Measurements from ENCODE around the gene MED26.
A peak's percentile ranks its signal among the peaks of the same experiment; 100 is the strongest.

Gene MED26

DNA sequence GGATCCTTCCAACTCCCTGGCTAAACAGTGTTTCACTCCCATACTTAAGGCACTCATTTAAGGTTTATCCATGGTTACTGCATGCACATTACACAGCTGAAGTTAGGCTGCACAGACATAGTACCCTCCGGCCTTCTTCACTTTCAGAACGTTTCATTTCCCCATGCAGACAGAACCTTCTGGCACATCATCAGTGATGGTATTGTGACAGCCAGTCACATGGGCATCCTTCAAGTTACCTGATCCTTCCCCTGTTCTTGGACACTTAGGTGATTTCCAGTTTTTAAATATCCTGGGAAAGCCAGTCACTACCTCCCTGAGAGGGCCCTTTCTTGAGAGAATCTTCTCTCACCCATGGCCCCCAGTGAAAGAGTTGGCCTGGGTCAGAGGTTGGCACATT is 22.8 kb upstream of the MED26 start:
- no peak for DNase-seq

DNA sequence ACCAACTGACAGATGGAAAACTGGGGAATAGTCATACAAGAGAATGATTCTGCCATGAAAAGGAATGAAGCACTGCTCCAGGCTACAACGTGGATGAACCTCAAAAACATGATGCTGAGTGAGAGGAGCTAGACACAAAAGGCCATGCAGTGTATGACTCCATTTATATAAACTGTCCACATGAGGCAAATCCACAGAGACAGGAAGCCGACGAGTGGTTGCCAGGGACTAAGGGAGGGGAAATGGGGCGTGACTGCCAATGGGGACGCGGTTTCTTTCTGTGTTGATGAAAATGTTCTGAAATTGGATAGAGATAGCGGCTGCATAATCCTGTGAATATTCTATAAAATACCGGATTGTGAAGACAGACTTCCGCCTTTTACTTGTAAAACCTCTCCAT is 21.7 kb upstream of the MED26 start:
- no peak for DNase-seq

DNA sequence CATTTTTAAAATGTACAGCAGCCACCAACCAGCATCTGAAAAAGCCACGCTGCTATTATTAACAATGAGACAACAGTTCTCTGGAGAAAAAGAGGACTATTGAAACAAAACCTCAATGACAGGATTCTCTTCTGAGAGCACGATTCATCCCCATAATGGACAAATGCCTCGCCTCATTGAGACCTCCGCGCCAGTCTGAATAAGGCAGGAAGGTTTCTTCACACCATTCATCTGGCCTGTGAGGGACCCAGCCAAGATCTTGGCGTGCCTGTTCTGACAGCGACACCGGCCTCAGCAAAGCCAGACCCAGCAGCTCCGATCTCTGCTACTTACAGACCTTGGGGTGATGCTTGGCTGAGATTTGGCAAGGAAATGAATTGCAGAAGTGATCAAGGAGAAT is 17.1 kb upstream of the MED26 start:
- no peak for DNase-seq

DNA sequence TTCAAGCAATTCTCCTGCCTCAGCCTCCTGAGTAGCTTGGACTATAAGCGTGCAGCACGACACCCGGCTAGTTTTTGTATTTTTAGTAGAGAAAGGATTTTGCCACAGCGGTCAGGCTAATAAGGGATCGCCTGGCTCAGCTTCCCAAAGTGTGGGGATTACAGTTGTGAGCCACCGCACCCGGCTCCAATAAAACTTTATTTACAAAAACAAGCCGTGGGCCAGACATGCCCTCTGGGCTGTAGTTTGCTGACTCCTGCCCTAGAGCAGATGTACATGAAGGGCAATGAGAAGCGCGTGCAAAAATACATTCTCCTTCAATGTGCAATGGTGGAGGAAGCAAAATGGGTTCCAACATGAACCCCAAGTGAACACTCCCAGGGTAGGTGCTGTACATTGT is 13.7 kb upstream of the MED26 start:
- no peak for DNase-seq

DNA sequence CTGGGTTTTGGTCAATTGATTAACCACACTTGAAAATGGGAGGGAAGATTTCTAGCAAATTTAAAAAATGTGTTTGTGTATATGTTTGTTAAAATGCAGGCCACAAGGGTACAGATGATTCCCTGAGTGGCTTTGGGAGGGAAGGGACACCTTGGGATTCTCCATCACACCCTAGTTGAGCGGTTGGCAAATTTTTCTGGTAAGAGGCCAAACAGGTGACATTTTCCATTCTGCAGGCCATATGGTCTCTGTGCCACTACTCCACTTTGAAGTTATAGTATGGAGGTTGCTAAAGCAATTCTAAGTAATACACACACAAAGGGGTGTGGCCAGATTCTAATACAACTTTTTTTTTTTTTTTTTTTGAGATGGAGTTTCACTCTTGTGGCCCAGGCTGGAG is 12.9 kb upstream of the MED26 start:
- no peak for DNase-seq

DNA sequence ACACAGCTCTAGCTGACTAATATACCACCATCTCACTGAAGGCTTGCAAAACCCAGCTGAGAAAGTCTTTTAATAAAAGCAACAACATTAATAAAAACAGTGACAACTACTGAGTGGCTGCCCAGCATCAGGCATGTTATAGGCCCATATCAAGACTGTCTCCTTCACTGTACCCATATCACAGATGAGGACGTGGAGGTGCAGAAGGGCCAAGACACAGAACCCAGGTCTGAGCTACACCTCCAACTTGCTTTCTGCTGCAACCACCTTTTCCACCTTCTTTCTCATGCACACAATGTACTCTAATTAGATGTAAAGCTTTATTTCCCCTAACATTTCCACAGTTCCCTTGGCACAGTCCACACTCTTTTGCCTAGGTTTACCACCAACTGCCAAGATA is 10.7 kb upstream of the MED26 start:
- no peak for DNase-seq

DNA sequence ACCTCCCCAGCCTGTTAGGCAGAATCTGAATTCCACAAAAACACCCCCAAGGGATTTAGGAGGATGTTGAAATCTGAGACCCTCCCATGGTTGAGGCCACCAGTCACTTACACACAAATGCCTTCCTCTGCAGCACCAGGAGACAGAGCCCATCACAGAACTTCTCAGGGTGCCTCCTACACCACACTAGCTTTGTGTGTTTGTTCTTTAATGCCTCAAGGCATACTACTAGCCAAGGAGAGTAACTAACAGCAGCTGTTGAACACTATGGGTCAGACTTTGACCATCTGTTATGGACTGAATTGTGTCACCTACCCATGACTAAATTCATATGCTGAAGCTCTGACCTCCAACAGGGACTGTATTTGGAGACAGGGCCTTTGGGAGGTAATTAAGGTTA is 9.5 kb upstream of the MED26 start:
- DNase-seq, result no peak

DNA sequence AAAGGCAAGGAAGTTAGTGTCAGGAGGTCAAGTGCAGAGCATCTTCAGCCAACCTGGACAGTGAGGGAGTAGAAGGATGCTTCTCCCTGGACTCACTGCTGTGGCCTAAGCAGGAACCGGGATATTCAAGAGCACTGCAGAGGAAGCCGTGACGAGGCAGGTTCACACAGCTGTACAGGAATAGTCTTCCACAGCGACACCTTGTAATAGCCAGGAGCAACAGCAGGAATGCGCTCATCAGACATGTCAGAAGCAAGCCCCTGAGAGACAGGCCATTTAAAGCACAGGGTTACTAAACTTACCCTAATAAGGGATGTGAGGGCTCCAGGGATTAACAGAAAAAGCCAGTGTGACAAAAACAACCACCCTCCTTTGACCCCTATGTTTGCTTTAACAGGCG is 3.5 kb upstream of the MED26 start:
- DNase-seq, result no peak

DNA sequence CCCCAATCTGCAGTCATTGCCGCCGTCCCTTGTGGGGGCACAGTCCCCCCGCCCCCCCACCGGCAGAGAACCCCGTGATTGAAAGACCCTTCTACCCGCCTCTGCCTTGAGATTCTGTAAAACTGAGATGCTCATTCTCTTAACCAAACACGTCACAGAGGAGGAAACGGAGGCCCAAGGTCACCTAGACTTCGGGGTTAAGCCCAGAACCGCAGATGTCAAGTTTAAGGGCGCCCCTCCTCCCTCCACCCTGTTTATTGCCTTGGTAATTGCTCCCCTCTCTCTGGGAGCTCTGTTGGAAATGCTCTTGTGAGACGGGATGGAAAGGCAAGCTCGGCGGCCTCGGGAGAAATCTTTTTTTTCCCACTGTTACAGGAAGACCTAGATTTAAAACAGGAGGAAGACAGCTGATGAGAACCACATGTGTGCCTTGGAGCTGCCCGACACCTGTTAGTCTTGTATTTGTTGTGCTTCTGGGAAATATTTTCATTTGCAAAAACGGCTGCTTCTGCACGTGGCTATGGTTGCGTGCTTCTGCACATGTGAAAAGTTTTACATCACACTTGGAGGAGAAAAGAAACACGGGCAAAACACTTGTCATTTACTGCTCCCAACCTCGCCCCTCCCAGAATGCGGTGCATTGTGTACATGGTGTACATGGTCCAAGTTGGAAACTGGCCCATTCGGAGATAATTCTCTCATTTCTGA is 1.1 kb upstream of the MED26 start:
- DNase-seq, result peak; percentile 71

DNA sequence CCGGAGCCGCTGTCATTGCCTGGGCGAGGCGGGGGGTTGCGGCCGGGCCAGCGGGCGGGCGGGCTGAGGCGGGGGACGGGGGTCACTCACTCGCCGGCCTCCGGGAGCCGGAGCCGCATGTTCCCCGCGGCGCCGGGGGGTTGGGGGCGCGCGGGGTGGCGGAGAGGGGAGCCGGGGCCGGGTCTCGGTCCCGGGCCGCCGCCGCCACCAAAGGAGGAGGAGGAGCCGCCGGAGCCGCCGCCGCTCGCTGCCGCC is 149 bp downstream of the MED26 start:
- DNase-seq, result no peak

DNA sequence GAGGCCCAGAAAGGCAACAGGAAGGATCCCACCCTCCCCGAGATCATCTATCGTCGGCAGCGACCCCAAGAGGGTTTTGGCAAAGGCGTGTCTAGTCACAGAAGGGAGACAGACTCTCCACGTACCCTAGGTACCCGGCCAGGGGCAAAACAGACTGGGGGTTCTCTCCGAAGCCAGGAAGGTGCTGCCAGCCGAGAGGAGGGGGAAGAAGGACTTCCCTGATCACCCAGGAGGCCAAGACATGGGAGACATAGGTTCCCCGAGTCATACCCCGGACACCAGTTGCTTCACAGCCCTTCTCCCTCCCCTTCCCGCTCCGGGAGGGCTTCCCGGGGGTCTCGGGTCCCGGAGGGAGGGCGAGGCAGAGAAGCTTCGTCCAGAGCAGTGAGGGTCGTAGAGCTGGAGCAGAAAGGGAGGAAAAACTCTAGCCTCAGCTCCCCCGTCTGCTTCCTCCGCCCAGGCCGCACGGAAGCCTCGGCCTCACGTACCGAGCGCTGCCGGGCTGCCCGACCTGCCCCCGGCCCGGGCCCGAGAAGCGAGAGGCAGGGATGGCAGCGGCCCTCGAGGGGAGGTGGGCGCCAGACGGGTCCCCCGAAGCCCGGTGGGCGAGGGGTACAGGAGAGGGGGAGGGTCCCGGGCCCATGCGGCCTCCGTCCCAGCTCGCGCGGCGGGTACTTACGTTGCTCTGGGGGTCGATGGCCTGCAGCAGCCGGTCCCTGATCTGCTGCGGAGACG is 644 bp downstream of the MED26 start:
- no peak for DNase-seq

DNA sequence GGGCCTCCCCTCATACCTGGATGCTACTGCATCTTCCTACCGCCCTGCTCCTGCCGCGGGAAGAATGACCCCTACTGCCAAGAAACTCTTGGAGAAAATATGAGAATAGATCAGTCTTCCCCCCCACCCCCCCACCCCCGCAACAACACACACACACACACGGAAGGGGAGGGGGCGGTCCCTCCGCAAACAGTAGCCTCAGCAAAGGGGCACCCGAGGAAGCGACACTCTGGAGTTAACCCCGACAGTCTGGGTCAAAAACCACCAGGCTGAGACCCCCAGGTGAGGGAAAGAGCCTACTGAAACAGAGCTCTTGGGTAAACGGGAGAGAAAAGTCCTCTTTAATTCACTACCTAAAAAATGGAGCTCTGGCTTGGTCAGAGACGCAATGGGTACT is 1.2 kb downstream of the MED26 start:
- no peak for DNase-seq

DNA sequence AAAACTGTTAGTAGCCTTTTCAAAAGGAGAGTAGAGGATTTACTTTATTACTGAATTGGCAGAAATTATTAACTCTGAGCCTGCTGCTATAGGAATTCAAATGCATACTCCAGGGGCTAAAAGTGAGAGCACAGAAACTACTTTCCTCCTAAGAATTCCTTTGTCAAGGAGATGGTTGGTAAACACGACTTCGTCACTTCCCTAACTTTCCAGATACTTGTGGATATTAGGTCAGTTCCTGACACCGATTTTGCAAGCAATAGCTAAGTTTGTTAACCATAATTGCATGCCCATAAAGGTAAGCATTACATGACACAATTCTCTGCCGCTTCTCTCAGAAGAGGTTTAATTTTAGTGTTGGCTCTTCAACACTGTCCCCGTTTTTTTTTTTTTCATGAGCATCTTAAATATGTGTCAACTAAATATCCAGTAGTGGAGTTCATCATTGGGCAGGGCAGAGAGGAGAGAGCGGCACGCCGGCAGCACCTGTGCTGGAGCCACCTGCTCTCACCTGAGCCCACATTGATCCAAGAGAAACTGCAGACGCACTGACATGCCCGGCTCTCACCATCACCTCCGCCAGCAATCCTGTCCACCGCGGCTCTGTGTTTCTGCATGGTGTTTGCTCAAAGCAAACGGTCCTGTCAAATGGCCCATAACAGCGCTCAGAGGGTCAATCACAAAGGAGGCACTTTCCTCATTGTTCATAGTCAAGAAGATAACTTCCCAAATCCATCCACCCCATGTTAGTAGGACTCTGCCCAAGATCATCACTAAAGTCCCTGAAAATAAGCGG is 2.6 kb downstream of the MED26 start:
- no peak for DNase-seq

DNA sequence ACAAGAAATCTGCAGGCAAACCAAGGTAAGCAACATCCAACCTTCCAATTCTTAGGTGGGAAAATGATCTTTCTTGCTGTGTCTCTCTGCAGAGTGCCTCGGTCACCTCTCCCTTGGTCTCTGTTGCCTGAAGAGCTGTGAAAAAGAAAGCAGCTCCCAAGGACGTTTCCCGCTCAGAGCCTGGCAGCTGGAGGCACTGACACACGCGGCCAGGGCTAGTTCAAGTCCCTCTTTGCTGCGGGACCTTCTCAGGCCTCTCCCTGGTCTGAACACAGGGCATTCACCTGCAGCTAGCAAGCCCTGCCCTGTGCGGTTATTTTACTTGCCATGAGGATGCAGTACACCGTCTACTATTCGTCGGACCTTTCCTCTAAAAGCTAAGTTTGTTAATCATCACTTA is 3.8 kb downstream of the MED26 start:
- no peak for DNase-seq

DNA sequence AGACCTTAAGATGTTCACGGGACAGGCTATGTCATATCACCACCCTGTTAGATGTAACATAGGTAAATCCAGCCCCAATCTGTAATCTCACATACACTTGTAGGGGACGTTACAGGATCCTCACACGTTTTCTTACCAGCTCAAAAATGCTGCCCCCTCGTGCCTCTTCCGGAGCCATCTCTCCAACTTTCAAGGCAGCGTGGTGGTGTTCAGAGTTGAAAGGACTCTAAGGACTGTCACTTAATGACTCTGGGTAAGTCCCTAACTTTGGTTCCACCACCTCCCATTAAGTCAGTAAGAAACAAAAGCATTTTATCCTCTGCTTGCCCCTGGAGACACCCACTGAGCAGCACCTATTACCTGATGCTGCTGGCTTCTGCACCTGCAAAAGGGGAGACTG is 4.4 kb downstream of the MED26 start:
- no peak for DNase-seq

DNA sequence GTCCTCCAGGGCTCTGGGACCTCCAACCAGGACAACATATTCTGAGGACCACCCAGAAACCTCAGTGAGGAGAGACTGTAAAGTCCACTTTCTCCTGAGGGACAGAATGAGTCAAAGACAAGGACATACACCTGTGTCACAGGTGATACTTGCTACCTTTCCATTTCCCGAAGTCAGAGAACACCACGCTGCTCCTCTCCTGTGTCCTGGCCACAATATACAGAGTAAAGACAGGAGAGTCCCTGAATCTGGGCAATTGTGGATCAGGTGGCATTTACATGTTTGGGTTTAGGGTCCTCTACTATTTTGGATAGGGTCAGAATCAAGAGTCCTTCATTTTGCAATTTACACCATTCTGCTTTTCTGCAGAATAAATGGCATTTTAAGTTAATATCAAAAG is 4.9 kb downstream of the MED26 start:
- DNase-seq, result no peak

DNA sequence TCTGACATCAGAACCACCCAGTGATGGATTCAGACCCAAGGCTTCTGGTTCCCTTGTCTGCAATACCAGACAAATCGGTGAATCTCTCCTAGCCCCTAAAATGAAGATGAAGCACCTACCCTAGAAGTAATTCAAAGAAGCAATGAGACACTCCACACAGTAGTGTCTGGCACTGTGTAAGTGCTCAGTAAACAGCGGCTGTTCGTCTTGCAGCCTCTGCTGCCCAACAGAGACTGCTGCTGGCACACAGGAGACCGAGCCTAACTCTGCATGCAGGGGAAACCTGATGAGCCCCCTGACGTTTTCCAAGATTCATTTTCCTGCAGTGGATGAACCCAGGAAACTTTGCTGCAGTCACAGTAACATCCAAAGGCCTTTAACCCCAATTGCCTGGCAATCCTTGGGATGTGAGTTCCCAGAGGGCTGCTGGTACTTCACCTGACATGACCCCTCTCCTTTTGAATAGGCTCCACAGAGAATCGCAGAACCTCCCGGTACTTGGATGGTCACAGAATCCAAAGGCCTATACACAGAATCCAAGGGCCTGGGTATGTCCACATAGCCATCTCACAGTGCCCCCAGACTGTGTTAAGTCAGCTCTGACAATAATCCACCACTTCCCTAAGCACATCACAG is 6.7 kb downstream of the MED26 start:
- no peak for DNase-seq

DNA sequence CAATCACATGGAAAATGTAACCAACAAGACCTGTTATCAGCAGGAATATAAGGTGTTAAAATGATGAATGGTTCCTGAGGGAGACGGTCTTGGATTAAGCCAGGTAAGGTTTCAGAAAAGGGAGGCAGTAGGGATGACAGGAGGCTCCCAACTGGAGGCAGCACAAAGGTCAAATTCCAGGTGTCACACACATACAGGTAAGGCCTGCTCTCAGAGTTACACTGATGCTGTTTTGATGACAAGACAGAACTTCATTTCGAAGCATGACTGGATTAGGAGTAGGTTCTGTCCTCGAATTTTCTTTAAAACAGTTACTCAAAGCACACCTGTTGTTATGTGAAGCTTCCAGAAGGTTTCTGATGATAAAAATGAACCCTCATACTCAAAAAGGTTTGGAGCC is 7.4 kb downstream of the MED26 start:
- no peak for DNase-seq

DNA sequence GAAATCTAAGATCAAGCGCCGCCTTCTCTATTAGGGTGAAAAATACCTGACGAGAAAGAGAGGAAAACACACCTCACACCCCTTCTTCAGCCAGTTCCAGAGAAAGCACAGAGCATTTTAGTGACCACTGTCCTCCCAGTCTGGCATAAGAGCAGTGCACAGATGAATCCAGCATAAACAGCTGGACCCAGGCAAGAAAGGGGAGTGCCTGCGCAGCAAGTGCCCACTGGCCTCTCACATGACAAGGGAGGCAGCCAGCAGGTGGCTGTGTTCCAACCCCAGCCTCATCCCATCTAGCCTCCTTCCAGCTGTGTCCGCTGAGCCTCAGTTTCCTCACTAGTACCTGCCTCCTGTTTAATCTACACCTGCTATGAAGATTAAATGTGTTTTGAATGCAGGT is 8.0 kb downstream of the MED26 start:
- no peak for DNase-seq

DNA sequence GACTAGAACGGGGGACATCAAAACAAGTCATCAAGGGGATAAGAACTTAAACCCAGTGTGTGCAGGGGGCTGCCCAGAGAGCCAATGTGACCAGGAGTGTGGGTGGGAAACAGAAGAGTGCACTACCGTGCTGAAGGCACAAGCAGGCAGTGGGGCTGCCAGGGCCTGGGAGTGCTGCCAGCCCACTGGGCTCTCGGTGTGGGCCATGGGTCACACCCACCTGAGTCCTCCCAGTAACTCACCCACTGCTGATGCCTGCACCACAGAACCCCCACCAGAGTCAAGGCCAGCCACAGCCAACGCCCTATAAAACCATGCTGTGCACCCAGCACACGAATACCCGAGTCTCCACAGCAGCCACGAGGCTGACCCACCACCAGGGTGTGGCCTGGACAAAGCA is 8.5 kb downstream of the MED26 start:
- DNase-seq, result no peak

DNA sequence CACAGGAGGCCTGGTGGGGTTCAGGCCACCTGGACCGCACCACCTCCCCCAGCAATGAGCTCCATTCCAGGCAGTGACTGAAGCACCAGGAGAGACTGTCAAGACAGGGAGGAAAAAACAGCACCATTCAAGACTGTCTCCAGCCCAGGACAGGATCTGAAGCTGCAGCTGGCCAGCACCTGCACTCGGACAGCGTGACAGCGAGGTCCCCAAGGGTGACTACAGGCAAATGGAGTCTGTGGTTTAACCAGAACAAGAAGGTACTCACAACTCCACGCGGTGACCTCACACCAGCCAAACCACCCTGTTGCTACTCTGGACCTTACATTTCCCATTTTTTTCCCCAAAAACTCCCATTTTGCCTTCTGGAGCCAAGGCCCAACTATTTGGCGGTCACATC is 9.8 kb downstream of the MED26 start:
- no peak for DNase-seq

DNA sequence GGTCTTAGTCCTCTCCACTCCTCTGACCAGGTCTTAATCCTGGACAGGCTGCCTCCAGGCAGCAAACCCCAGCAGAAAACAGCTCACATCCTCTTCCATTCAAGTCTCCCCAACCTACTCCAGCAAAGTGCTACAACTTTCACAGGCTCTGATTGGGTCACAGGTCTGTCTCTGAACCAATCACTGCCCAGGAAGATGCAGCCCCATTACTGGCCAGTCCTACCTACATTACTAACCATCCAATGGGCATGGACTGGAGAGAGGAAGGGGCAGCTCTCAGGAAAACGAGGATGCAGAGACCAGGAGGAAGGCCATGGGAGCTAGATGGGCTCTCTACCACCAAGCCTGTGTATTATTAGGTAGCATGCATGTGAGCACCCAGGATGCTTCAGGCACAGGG is 12.2 kb downstream of the MED26 start:
- DNase-seq, result no peak

DNA sequence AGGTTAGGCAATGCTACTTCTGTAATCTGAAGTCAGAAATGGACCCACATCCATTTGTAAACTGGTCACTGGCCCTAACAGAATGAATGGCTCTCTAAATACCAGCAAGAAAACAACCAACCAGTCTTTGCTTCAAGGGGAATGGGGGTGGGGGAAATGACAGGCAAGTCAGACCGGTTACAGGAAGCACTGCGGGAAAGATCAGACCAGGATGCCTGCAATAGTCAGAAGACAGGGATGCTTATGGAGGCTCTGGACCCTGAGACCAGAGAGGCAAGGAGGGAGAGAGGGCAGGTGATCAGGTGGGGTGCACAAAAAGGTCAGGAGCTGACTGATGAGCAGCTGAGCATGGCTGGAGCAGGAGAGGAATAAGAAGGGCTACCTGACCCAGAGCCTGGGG is 13.1 kb downstream of the MED26 start:
- DNase-seq, result no peak

DNA sequence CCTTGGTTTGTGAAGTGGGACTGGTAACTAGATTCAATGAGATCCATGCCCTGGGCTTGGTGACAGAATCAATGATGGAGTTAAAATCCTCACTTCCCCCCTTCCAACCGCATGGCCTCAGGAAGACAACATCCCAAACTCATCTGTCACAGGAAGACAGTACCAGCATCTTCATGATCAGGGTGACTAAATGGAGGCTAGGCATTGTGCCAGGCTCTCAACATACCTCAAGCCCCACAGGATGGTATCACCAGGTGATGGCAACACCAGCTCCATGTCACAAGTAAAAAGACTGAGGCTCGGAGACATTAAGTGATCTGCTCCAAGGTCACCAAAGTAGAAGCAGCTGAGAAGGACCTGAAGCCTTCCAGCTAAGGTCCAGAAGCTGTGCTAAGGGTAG is 14.2 kb downstream of the MED26 start:
- DNase-seq, result no peak
